ENCODE data around the gene ATP8A2.

Gene ATP8A2

GRCh38 chr13:25881136-25881926 lies 509.6 kb downstream of the ATP8A2 start:
- H3K36me3 ChIP-seq, result no peaks in the 10 kb centered on the region

GRCh38 chr13:25881971-25882451 lies 510.2 kb downstream of the ATP8A2 start:
- no peak for TF ChIP-seq CTCF (IDR thresholded peaks at IDR 0.05)
- no peaks in the 10 kb centered on the region for H3K36me3 ChIP-seq
- H3K9me3 ChIP-seq, result no peaks in the 10 kb centered on the region
- no peak overlapping the region for H3K27ac ChIP-seq
- H3K27me3 ChIP-seq, result no peaks in the 10 kb centered on the region
- H3K4me3 ChIP-seq (ENCODE audit: low read depth in 1 of 2, low read length in 1 of 2), result no peak overlapping the region
- no peaks in the 10 kb centered on the region for H3K4me1 ChIP-seq (ENCODE audit: control insufficient read depth in 1 of 2, insufficient read depth in 1 of 2, low read depth in 1 of 2, low read length in 1 of 2)

More at GRCh38 chr13:25881136-25881926, 509.6 kb downstream of the ATP8A2 start:
- Histone ChIP-seq H3K4me1 (ENCODE audit: control insufficient read depth in 1 of 2, insufficient read depth in 1 of 2, low read depth in 1 of 2, low read length in 1 of 2) (no peaks in the 10 kb centered on the region), H3K27ac (no peak overlapping the region), H3K9me3 (no peaks in the 10 kb centered on the region), H3K27me3 (no peaks in the 10 kb centered on the region), H3K4me3 (ENCODE audit: low read depth in 1 of 2, low read length in 1 of 2) (no peak overlapping the region)
- no peak for TF ChIP-seq CTCF (IDR thresholded peaks at IDR 0.05)

GRCh38 chr13:25882466-25883357 lies 510.9 kb downstream of the ATP8A2 start:
- Histone ChIP-seq H3K9me3 (no peaks in the 10 kb centered on the region), H3K4me1 (ENCODE audit: control insufficient read depth in 1 of 2, insufficient read depth in 1 of 2, low read depth in 1 of 2, low read length in 1 of 2) (no peaks in the 10 kb centered on the region), H3K27me3 (no peaks in the 10 kb centered on the region), H3K36me3 (no peaks in the 10 kb centered on the region), H3K27ac (no peak overlapping the region), H3K4me3 (ENCODE audit: low read depth in 1 of 2, low read length in 1 of 2) (no peak overlapping the region)
- no peak for TF ChIP-seq CTCF (IDR thresholded peaks at IDR 0.05)

- Histone ChIP-seq H3K27me3 (no peaks in the 10 kb centered on the region), H3K27ac (no peak overlapping the region), H3K4me3 (ENCODE audit: low read depth in 1 of 2, low read length in 1 of 2) (no peak overlapping the region), H3K9me3 (no peaks in the 10 kb centered on the region), H3K36me3 (no peaks in the 10 kb centered on the region), H3K4me1 (ENCODE audit: control insufficient read depth in 1 of 2, insufficient read depth in 1 of 2, low read depth in 1 of 2, low read length in 1 of 2) (no peaks in the 10 kb centered on the region)
- no peak for TF ChIP-seq CTCF (IDR thresholded peaks at IDR 0.05)
These were observed 513.6 kb downstream of the ATP8A2 start for GRCh38 chr13:25885418-25885817.

GRCh38 chr13:25886438-25887214 lies 514.9 kb downstream of the ATP8A2 start:
- Histone ChIP-seq H3K27me3 (no peaks in the 10 kb centered on the region), H3K4me3 (ENCODE audit: low read depth in 1 of 2, low read length in 1 of 2) (no peak overlapping the region), H3K4me1 (ENCODE audit: control insufficient read depth in 1 of 2, insufficient read depth in 1 of 2, low read depth in 1 of 2, low read length in 1 of 2) (no peaks in the 10 kb centered on the region), H3K27ac (no peak overlapping the region), H3K36me3 (no peaks in the 10 kb centered on the region), H3K9me3 (no peaks in the 10 kb centered on the region)
- no peak for TF ChIP-seq CTCF (IDR thresholded peaks at IDR 0.05)

All from neutrophil (primary cell).